ENCODE data around the gene ARHGEF10L.

ARHGEF10L gene

DNA sequence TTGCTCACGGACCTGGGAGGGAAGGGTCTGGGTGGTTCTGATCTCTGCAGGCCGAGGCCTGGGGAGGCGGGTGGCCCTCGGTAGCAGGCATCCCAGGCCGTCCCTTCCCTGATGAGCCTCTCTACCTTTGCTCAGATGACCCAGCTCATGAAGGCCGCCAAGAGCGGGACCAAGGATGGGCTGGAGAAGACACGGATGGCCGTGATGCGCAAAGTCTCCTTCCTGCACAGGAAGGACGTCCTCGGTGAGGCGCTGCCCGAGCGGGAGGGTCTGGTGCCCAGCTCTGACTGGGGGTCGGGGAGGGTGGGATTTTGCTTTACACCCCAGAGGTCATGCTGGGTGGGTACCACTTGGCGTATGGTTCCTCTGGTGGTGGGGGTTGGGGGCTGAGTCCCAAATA lies 76.5 kb downstream of the ARHGEF10L start:
- TF ChIP-seq, protein P1, sequence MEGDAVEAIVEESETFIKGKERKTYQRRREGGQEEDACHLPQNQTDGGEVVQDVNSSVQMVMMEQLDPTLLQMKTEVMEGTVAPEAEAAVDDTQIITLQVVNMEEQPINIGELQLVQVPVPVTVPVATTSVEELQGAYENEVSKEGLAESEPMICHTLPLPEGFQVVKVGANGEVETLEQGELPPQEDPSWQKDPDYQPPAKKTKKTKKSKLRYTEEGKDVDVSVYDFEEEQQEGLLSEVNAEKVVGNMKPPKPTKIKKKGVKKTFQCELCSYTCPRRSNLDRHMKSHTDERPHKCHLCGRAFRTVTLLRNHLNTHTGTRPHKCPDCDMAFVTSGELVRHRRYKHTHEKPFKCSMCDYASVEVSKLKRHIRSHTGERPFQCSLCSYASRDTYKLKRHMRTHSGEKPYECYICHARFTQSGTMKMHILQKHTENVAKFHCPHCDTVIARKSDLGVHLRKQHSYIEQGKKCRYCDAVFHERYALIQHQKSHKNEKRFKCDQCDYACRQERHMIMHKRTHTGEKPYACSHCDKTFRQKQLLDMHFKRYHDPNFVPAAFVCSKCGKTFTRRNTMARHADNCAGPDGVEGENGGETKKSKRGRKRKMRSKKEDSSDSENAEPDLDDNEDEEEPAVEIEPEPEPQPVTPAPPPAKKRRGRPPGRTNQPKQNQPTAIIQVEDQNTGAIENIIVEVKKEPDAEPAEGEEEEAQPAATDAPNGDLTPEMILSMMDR (IDR thresholded peaks at IDR 0.05; ENCODE audit: insufficient read depth, low read length, missing control alignments), result no peak
- H3K4me3 ChIP-seq (ENCODE audit: low read depth, low read length), result no peak overlapping the region
- ChIA-PET POLR2A (no interaction called here), CTCF (interaction anchor here (2.2 to 38.1 kb wide), 2 partner anchors 9 to 112 kb away, joined by 11 to 1054 read pairs; no protein-coding TSS in a partner anchor)
- no peak for DNase-seq (ENCODE audit: low read depth, low spot score)

DNA sequence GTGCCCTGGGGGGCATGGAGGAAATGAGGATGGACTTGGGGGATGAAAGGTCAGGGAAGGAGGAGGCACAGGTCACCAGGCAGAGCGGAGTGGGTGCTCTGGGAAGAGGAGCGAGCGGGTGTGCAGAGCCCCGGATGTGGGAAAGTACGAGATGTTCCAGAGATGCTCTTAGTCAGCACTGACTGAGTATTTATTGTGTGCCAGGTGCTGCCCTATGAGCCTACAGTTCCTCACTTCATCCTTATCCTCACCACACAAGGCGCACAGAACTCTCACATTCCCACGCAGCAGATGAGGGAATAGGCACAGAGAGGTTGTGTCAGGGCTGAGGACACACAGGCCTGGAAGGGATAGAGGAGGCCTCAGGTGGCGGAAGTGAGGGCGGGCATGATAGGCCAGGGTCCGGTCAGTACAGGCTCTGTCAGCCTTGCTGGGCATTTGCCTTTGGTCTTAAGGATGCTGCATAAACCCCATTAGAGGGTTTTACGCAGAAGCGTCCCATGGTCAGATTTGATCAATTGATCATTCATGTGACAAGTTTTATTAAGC lies 77.3 kb downstream of the ARHGEF10L start:
- ChIA-PET POLR2A (no interaction called here), CTCF (interaction anchor here (2.2 to 38.1 kb wide), 2 partner anchors 10 to 113 kb away, joined by 11 to 1054 read pairs; no protein-coding TSS in a partner anchor)
- DNase-seq (ENCODE audit: low read depth, low spot score), result no peak
- TF ChIP-seq, protein P1 (IDR thresholded peaks at IDR 0.05; ENCODE audit: insufficient read depth, low read length, missing control alignments), result no peak
- no peak overlapping the region for H3K4me3 ChIP-seq (ENCODE audit: low read depth, low read length)

DNA sequence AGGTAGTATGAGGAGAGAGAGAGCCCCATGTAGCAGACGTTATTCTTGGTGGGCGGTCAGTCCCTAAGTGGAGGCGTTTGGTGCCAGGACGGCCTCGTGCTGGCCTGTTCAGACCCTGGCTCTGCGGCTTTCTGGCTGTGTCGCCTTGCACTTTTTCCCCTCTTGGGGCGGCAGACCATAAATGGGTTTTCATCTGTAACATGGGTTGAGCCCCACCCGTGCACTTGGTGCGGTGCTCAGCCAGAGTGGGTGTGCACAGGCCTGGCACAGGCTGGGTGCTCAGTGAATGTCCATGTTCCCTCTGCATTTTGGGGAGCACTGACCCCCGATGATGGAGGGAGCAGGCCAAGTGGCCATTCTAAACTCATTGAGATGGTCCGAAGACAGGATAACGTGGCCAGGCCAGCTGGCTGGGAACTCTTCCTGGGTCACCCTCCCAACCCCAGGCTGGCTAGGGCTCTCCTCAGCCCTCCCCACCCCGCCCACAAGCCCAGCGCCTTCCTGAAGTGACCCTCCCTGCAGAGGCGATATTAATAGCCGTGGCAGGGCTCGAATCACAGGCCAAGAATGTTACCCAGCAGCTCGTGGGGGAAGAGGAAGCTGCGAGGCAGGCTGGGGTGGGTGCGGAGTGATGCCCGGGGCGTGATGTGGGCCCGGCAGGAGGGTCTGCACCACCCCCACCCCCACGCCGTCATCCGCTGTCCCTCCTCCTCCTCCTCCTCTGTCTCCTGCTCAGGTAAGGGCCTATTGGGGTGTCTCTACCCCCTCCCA lies 78.5 kb downstream of the ARHGEF10L start:
- DNase-seq (ENCODE audit: low read depth, low spot score), result no peak
- H3K4me3 ChIP-seq (ENCODE audit: low read depth, low read length), result no peak overlapping the region; the same call in 1 of the 2 replicates
- POLR2A ChIA-PET, result interaction anchor here (1.0 kb wide), 1 partner anchor 106 kb away, joined by 3 read pairs; no protein-coding TSS in a partner anchor
- CTCF ChIA-PET, result interaction anchor here (0.9 to 38.1 kb wide), 5 partner anchors 11 to 114 kb away, joined by 3 to 1054 read pairs (median 6); no protein-coding TSS in a partner anchor
- TF ChIP-seq, protein P1 (IDR thresholded peaks at IDR 0.05; ENCODE audit: insufficient read depth, low read length, missing control alignments), result no peak

DNA sequence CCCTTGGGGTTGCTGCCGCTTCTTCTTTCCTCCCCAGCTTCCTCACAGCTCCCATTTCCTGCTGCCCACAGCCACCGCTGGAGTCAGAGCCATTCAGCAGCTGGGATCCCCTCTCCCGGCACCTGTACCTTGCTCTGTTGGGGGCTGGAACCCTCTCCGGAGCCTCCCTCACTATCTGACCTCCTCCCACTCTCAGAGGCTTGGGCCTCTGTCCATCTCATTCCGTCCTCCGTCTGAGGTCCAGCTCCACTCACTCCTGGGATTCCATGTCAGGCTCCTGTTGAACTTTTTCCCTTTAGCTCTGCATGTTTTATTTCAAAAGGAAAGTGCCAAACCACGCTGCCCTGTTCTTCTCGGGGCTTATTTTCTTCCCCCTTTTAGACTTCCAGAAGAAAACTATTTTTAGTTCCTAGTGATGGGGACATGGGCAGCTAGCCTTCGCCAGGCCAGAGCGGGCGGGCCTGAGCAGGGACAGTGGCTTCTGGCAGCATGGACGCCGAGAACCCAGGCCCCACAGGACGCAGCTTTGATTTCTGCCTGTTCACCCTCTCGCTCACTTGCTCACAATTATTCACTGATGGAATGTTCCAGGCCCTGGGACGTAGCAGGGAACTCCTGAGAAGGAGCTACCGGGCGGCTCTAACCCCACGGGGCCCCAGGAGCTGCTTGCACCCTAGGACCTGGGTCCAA lies 79.2 kb downstream of the ARHGEF10L start:
- no peak overlapping the region; the same call in 1 of the 2 replicates for H3K4me3 ChIP-seq (ENCODE audit: low read depth, low read length)
- POLR2A ChIA-PET, result interaction anchor here (1.0 kb wide), 1 partner anchor 107 kb away, joined by 3 read pairs; no protein-coding TSS in a partner anchor
- no peak for DNase-seq (ENCODE audit: low read depth, low spot score)
- CTCF ChIA-PET, result interaction anchor here (0.8 to 38.1 kb wide), 7 partner anchors 11 to 115 kb away, joined by 3 to 1054 read pairs (median 6); no protein-coding TSS in a partner anchor
- TF ChIP-seq, protein P1 (IDR thresholded peaks at IDR 0.05; ENCODE audit: insufficient read depth, low read length, missing control alignments), result no peak

DNA sequence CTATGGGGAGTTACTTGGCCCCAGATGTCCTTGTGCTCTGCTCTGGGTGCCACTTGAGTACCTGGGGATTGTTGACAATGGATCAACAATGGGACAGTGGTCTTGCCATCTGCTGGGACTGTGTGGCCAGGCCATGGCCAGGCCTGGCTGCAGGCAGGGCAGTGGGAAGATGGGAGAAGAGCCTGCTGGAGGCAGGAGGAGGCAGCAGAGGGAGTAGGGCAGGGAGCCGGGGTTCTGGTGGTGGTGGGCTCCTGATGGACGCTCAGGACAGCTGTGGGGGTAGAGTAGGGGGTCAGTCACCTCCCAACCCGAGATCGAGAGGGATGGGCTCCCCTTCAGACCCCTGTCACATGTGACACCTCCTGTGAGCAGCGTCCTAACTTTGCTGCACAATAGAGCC lies 81.0 kb downstream of the ARHGEF10L start:
- H3K4me3 ChIP-seq (ENCODE audit: low read depth, low read length), result no peak overlapping the region
- CTCF ChIA-PET, result interaction anchor here (1.7 to 2.6 kb wide), 2 partner anchors 13 to 119 kb away, joined by 9 to 31 read pairs; no protein-coding TSS in a partner anchor
- POLR2A ChIA-PET, result no interaction called here
- TF ChIP-seq, protein P1 (IDR thresholded peaks at IDR 0.05; ENCODE audit: insufficient read depth, low read length, missing control alignments), result no peak
- no peak for DNase-seq (ENCODE audit: low read depth, low spot score)

Data from AG04449 (cell line).